Measurements from ENCODE around the gene SEL1L3.

DNA sequence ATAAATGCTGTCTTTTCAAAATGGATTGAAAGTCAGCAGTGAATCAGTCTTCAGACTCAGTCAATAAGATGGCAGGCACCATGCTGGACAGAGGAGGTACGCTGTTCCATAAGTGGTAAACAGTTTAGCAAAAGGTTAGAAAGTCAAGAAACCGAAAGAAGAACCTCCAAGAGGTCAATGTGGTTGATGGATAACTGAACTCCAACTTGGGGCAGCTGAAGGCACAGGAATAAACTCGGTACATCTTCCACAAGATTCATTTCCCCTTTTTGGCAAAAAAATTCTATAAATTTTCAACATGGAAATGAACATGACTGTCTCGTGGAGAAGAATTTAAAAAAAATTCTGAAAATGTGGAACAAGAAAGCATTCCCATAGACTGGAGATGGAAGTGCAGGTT is 18.4 kb upstream of the SEL1L3 start:
- no peak for TF ChIP-seq POLR2A (IDR thresholded peaks at IDR 0.05)
- TF ChIP-seq, protein P1, sequence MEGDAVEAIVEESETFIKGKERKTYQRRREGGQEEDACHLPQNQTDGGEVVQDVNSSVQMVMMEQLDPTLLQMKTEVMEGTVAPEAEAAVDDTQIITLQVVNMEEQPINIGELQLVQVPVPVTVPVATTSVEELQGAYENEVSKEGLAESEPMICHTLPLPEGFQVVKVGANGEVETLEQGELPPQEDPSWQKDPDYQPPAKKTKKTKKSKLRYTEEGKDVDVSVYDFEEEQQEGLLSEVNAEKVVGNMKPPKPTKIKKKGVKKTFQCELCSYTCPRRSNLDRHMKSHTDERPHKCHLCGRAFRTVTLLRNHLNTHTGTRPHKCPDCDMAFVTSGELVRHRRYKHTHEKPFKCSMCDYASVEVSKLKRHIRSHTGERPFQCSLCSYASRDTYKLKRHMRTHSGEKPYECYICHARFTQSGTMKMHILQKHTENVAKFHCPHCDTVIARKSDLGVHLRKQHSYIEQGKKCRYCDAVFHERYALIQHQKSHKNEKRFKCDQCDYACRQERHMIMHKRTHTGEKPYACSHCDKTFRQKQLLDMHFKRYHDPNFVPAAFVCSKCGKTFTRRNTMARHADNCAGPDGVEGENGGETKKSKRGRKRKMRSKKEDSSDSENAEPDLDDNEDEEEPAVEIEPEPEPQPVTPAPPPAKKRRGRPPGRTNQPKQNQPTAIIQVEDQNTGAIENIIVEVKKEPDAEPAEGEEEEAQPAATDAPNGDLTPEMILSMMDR (IDR thresholded peaks at IDR 0.05 in 4 of 5, conservative IDR thresholded peaks at IDR 0.05 in 1 of 5) = no peak

All from gastrocnemius medialis (tissue), 4 donors.